Body of pancreas (tissue), 4 donors: Measurements from ENCODE around the gene SYNE2.

ENCODE experiments used
- POLR2A ChIP-seq, 3 donors: fragments of 450-650 bp; IDR thresholded peaks; one replicate each; pipeline ENCODE4 v1.6.1; 2016; ENCODE audit warnings: antibody characterized with exemption in 3 of 3, mild to moderate bottlenecking in 2 of 3
- TF ChIP-seq, protein P1 (sequence below), 7 experiments: fragments of 450-650 bp in 4 of 7; fragments of 200-600 bp in 3 of 7; sonication (generic) in 3 of 7; IDR thresholded peaks; one replicate each; pipeline ENCODE4 v1.5.1; 2016 to 2019; ENCODE audit warnings: antibody characterized with exemption in 7 of 7

DNA sequence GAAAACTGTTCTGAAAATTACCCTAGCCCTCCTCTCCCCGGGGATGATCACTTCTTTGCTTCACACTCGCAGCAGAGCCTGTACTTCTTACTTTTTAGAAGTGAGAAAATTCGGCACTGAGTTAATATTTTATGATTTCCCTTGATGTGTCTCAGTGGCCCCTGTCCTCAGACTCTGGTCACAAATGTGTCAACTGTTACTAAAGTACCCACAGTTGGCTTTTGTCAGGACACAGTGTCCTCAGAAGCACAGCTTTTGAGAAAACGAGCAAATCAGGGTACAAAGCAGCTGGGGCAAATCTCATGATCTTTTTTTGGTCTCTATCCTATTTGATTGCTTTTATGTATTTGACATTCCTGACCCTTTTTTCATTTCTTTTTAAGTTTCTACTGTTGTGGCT is 142.5 kb downstream of the SYNE2 start:
- TF ChIP-seq, protein P1, sequence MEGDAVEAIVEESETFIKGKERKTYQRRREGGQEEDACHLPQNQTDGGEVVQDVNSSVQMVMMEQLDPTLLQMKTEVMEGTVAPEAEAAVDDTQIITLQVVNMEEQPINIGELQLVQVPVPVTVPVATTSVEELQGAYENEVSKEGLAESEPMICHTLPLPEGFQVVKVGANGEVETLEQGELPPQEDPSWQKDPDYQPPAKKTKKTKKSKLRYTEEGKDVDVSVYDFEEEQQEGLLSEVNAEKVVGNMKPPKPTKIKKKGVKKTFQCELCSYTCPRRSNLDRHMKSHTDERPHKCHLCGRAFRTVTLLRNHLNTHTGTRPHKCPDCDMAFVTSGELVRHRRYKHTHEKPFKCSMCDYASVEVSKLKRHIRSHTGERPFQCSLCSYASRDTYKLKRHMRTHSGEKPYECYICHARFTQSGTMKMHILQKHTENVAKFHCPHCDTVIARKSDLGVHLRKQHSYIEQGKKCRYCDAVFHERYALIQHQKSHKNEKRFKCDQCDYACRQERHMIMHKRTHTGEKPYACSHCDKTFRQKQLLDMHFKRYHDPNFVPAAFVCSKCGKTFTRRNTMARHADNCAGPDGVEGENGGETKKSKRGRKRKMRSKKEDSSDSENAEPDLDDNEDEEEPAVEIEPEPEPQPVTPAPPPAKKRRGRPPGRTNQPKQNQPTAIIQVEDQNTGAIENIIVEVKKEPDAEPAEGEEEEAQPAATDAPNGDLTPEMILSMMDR (IDR thresholded peaks at IDR 0.05) = no peak
- no peak for TF ChIP-seq POLR2A (IDR thresholded peaks at IDR 0.05)
